NCI-H510A treated with DMSO at 0.1 percent for 48 hours (cell line): ENCODE measurements around the gene MTCH1.

ENCODE experiments used
- DNase-seq: peaks from one replicate; lab custom pipeline; 2025; lab: John Stamatoyannopoulos, UW

The MTCH1 gene

DNA sequence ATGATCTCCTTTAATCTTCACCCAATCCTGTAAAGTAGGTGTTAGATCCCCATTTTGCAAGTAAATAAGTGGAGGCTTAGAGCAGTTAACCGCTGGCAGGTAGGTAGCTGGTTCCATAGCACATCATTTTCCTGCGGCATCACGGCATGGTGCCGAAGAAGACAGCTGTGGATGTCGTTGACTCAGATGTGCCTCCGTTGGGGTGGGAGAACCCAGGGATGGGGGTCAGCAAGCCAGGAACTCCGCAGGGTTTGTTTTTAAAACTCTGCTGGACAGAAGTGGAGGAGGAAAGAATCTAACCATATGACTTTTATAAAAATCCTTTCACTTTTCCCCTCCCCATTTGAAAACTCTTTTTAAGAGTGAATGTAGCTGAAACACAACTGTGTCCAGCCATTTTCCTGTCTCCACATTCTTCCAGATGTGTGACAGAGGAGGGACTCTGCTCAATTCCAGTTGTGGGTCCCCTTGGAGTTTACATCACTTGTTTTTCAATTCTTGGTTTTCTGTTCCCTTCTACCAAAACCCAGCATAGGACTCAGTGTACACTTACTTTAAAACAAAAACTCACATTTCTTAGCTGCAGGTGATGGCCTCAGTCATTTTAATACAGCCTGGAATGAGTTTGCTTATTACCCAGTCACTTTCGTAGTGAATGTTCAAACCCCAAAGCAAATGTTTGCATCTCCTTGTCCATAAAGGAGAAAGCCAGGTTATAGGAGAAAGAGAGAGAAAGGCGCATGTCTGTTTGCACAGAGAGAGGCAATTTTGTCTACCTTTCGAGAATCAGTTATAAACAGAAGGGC lies 59.1 kb downstream of the MTCH1 start:
- peak; percentile 62 for DNase-seq

DNA sequence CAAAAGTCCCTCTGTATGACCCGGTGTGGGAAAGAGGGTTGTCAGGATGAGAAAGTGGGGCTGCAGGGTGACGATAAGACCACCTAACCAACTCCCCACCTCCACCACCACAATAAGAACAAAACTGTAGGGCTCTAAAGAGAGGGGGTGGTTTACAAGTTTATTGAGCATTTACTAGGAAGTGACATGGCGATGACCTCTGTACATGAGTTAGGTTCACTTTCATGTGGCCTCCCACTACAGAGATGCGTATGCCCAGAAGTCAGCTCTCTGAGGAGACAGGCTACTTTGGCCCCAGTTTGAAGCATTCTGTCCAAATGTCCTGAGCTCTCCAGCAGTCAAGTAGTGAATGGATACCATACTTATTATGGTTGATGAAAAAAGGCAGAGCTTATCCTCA lies 60.2 kb downstream of the MTCH1 start:
- no peak for DNase-seq

DNA sequence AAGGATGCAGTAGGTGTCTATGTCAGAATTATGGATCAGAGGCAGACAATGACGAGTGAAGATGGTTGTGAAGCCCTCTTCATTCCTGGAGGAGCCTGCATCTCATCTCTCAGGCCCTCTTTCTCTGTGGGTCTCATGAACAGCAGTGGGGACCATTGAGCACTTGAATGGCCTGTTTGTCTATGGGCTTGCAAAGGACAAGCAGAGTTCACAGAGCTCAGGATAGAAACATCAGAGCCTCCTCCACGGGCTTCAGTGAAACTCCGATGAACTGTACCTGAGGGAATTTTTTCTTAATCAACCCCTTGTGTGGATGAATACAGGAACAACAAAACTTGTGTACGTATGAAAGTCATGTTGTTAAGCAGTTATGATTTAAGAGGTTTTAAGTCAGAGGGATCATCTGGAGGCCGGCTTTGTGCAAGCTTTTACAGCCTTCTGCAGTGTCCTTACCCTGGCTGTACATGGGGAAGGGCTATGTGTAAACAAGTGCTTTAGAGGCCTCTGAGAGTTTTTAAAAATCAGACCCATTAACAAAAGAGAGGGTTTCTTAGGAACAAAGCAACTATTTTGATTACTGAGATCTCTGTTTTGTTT lies 61.1 kb downstream of the MTCH1 start:
- DNase-seq, result no peak

DNA sequence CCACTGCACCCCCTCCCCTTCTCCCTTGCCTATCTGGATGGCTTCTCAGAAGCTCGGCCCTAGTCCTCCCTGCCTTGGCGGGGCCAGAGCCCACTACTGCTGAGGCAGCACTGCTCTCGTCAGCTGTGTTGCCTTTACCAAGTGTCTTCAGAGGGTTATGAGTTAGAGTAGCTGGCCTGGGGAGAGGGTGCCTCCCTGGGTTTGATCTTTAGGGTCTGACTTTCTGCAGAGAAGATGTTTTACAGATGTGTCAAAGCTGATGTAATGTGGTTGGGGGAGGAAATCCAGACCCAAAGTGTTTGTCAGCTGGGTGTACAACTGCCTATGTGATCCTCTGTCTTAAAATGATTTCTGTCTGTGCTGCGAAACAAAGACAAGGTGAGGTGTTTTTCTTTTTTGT lies 61.9 kb downstream of the MTCH1 start:
- no peak for DNase-seq

DNA sequence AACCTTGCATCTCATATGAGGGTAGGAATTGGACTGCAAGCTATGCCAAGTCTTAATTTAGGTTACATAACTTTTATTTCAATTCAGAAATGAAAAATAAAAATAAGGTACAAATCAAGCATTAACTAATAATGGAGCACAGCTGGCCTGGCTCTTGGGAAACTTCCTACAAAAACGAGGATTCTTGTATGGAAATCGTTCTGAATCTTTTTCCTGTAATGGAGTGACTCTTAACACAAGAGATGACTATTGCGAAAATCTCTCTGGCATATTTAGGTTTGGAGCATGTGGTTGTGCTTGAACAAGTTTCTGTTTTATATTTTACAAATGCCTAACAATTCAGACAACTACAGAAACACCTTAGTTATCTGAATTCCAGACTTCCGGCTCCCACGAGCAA lies 65.5 kb downstream of the MTCH1 start:
- DNase-seq, result no peak

DNA sequence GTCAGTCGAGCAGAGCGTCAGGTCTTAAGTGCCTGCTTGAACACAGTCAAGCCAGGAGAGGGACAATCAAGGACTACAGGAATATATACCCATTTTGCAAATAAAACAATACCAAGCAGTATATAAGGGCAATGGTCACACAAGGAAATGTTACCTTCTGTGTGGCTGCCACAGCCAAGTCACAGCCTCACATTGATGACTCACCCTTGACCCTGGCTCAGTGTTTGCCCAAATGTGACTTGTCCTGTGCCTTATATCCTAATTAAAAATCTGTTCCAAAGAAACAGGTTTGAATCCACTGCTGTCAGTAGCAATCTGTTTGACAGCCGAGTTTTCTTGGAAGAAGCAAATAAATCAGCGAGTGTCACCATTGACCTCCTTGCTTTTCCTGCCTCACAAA lies 65.9 kb downstream of the MTCH1 start:
- DNase-seq, result no peak
